ENCODE data around the gene CTRL.

The CTRL gene

DNA sequence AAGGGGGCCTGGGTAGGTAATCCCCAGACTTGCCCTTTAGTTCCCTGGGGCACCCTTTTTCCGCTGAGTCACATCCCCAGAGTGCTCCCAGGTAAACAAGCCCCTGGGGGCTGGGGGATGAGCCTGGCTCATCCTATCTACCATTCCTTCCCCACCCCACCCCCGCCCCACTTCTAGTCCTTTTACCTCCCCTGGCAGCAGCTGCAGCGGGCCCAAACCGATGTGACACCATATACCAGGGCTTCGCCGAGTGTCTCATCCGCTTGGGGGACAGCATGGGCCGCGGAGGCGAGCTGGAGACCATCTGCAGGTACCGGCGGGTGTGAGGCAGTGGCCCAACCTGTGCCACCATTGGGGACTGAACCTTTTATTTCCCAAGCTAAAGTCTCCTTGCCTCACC, 46.1 kb downstream of the CTRL start:
- no peak for FAIRE-seq

DNA sequence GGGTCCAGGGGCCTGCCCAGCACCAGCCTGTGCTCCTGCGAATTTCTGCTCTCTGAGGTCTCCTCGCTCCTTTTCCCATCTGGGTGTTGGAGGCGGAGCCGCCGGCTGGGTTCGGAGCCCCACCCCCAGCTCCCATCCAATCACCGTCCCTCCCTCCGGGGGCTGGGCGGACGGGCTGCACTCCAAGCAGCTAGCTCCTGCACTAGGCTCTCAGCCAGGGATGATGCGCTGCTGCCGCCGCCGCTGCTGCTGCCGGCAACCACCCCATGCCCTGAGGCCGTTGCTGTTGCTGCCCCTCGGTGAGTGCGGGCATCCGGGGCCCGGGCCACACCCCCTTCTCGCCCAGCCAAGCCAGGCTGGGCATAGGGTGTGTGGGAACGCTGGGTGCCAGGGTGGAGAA, 47.0 kb downstream of the CTRL start, which contains the start of gene NRN1L:
Gene NRN1L, plus strand, starts transcription at position 202 of the 400 bp plus-strand sequence. Its CDS starts 19 bp downstream, at position 221.
- no peak for FAIRE-seq

DNA sequence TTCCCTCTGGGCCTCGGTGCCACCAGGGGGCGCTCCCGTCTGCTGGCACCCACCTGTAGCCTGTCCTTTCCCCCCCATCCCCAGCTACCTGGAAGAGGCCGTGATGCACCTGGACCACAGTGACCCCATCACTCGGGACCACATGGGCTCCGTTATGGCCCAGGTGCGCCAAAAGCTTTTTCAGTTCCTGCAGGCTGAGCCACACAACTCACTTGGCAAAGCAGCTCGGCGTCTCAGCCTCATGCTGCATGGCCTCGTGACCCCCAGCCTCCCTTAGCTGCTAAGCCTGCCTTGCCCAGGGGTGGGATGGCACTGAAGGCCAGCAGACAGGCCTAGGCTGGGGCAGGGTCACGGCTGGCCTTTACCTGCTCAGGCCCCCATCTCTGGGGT, 47.8 kb downstream of the CTRL start:
- no peak for FAIRE-seq

DNA sequence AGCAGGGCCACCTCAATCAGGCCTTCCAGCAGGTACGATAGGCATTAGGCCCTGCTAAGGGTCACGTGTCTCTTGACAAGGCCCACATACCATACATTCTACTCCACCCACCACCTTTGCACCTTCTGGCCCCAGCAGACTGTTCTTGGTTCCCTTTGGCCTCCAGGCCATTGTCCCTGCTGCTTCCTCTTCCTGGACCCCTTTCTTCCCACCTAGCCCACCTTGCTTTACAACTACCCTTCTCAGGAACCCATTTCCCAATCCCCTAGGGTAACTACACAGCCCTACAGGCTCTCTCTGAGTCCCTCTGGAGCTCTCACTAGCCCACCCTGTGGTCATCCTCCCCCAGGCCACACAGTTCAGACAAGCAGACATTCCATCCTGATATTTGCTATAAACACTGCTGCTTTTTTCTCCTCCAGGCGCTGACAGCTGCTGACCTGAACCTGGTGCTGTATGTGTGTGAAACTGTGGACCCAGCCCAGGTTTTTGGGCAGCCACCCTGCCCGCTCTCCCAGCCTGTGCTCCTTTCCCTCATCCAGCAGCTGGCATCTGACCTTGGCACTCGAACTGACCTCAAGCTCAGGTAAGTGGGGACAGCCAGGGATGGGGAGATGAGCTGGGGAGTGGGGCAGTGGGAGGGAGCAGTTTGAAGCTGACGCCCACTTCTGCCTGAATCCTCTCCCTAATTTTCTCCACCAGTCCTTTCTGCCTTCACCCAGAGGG, 48.4 kb downstream of the CTRL start:
- FAIRE-seq = no peak

DNA sequence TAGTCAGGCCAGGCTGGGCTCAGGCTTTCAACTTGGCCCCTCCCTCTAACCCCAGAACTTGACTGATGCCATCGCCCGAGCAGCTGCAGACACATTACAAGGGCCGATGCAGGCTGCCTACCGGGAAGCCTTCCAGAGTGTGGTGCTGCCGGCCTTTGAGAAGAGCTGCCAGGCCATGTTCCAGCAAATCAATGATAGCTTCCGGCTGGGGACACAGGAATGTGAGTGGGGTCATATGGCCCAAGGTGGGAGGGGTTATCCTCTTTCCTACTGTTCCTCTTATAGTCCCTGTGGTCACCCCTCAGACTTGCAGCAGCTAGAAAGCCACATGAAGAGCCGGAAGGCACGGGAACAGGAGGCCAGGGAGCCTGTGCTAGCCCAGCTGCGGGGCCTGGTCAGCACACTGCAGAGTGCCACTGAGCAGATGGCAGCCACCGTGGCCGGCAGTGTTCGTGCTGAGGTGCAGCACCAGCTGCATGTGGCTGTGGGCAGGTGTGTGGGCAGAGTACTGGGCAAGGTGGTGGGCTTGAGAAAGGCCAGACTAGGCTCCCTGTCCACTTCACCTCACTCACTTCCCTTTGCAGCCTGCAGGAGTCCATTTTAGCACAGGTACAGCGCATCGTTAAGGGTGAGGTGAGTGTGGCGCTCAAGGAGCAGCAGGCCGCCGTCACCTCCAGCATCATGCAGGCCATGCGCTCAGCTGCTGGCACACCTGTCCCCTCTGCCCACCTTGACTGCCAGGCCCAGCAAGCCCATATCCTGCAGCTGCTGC, 49.1 kb downstream of the CTRL start:
- FAIRE-seq = no peak

DNA sequence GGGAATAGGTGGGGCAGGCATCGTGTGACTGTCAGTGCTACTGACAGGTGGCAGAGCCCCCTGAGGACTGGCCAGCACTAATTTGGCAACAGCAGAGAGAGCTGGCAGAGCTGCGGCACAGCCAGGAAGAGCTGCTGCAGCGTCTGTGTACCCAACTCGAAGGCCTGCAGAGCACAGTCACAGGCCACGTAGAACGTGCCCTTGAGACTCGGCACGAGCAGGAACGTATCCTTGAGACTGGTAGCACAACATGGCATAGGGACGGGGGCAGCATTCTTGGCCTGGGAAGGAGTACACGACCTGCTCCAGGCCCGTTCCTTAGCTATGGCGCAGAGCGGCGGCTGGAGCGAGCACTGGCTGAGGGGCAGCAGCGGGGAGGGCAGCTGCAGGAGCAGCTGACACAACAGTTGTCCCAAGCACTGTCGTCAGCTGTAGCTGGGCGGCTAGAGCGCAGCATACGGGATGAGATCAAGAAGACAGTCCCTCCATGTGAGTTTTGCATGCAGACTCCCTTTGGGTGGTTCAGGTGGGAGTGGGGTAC, 50.0 kb downstream of the CTRL start:
- FAIRE-seq = no peak

DNA sequence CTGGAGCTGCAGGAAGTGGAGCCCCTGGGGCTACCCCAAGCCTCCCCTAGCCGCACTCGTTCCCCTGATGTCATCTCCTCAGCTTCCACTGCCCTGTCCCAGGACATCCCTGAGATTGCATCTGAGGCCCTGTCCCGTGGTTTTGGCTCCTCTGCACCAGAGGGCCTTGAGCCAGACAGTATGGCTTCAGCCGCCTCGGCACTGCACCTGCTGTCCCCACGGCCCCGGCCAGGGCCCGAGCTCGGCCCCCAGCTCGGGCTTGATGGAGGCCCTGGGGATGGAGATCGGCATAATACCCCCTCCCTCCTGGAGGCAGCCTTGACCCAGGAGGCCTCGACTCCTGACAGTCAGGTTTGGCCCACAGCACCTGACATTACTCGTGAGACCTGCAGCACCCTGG, 51.1 kb downstream of the CTRL start:
- FAIRE-seq = no peak

DNA sequence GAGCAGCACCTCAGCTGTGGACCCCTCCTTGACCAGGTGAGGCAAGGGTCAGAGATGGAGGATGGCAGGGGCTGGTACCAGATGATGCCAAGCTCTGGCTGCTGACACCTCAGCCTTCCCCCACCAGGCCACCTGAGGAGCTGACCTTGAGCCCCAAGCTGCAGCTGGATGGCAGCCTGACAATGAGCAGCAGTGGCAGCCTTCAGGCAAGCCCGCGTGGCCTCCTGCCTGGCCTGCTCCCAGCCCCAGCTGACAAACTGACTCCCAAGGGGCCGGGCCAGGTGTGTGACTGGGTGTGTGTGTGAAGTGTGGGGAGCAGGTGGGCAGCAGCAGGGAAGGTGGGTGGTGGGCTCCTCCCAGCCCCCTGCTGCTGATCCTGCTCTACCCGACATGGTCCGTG, 51.7 kb downstream of the CTRL start:
- FAIRE-seq = no peak
